Activated T-cell treated with anti-CD3 and anti-CD28 coated beads, Interleukin-2, amount 50 U/mL, for 1 hour (primary cell): ENCODE results near the gene DCTN3.

Source experiments
- DNase-seq: peaks from one replicate; pipeline ENCODE4 v3.0.0-alpha.2; 2020

Gene DCTN3

GRCh38 chr9:34615132-34615531 lies 5.2 kb downstream of the DCTN3 start:
- no peak for DNase-seq

GRCh38 chr9:34612788-34613390 lies 7.4 kb downstream of the DCTN3 start:
- peak; percentile 68 for DNase-seq

GRCh38 chr9:34611811-34612787 lies 8.2 kb downstream of the DCTN3 start, which contains the start of gene RPP25L:
Gene RPP25L (minus strand): TSS chr9:34612097. CDS start chr9:34611296, 801 bp downstream.
- DNase-seq: peak; percentile 89

GRCh38 chr9:34611251-34611810 lies 9.0 kb downstream of the DCTN3 start:
- DNase-seq: peak; percentile 38

- no peak for DNase-seq
These were observed 9.7 kb downstream of the DCTN3 start for GRCh38 chr9:34610434-34611206.

- DNase-seq: no peak
These were observed 13.0 kb downstream of the DCTN3 start for GRCh38 chr9:34607331-34607730.

- DNase-seq: no peak
These were observed 13.4 kb downstream of the DCTN3 start for GRCh38 chr9:34606905-34607304.

GRCh38 chr9:34606190-34606589 lies 14.1 kb downstream of the DCTN3 start:
- DNase-seq: no peak

GRCh38 chr9:34603610-34604231 lies 16.6 kb downstream of the DCTN3 start:
- peak; percentile 86 for DNase-seq

GRCh38 chr9:34601937-34602573 lies 18.2 kb downstream of the DCTN3 start:
- DNase-seq: no peak

- no peak for DNase-seq
These were observed 19.4 kb downstream of the DCTN3 start for GRCh38 chr9:34600908-34601307.

- no peak for DNase-seq
These were observed 20.7 kb downstream of the DCTN3 start for GRCh38 chr9:34599546-34599945.

- DNase-seq: no peak
These were observed 26.1 kb downstream of the DCTN3 start for GRCh38 chr9:34594177-34594576.

- DNase-seq: no peak
These were observed 27.2 kb downstream of the DCTN3 start for GRCh38 chr9:34592895-34593601.

GRCh38 chr9:34591917-34592866 lies 28.1 kb downstream of the DCTN3 start:
- no peak for DNase-seq

GRCh38 chr9:34591248-34591916 lies 28.9 kb downstream of the DCTN3 start:
- DNase-seq: peak; percentile 83

- DNase-seq: peak; percentile 29
These were observed 29.7 kb downstream of the DCTN3 start for GRCh38 chr9:34590381-34591247.

- DNase-seq: peak; percentile 24
These were observed 30.5 kb downstream of the DCTN3 start, which contains the start of gene CNTFR for GRCh38 chr9:34589636-34590380. Gene CNTFR (minus strand): TSS chr9:34589724. CDS start chr9:34568981, 20,743 bp downstream.
